ENCODE results near the gene MICU1.
"Not testable (repeated sequence)": the region's sequence is repeated elsewhere in the genome, so short reads cannot be mapped to it uniquely, and the experiment has no call there.

Gene MICU1

DNA sequence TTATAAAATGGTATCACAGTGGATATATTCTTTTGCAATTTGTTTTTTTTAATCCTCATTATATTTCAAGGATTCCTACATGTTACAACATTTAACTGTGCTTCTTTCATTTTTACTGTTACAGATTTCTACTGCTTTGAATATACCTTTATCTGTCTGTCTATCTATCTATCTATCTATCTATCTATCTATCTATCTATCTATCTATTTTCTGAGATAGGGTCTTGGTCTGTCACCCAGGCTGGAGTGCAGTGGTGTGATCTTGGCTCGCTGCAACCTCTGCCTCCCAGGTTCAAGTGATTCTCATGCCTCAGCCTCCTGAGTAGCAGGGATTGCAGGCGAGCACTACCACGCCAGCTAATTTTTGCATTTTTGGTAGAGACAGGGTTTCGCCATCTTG, 194.9 kb downstream of the MICU1 start:
- not testable (repeated sequence) for DNase-seq

DNA sequence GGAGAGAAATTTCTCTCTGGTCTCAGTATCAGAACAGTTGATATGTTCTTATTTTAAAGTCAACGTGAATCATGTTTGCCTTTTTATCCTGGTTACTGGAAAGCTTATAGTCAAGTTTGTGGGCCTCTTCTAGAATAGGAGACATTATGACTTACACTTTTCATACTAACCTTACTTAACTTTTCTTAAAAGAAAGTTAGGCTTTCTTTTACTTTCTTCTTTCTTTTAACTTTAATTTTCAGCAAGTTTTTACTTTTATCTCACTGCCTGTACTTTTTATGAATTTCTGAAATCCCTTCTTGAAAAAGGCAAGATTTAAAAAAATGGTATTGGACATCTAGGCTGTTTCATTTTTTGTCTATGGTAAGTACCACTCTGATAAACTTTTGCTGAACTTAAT, 195.9 kb downstream of the MICU1 start:
- no peak for DNase-seq

DNA sequence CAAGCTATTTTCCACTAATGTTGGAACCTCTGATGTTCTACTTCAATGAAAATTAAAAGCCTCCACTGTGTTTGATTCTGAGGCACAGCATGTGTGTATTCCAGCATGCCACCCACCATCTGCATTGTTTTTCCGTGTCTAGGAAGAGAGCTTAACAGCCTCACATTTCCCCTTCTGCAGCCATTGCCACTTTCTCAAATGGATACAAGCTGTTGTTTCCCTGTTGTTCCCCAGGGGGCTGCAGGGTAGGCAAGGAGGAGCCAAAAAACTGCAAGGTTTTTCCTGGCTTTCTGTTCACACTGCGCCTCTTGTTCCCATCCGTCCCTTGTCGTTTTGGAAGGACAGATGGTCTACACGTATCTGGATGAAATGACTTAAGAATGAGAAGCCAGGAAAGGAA, 198.9 kb downstream of the MICU1 start:
- DNase-seq, result no peak

DNA sequence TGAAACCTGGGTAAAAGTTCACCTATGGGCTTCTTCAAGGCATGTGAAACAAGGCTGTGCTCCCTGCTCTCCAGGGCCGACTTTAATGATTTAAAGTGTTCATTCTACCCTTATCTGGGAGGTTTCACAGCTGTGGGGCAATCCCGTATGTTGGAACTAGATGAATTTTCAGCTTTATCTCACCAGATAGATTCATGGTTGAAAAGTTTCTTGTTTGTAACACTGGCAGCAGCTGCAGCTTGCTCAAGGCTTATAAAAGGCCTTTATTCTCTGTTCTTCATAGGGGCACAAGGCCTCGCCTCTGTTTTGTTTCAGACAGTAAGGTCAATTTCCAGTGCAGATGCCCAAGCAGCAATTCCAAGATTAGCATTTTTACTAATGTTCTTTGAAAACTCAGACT, 200.7 kb downstream of the MICU1 start:
- DNase-seq, result no peak

DNA sequence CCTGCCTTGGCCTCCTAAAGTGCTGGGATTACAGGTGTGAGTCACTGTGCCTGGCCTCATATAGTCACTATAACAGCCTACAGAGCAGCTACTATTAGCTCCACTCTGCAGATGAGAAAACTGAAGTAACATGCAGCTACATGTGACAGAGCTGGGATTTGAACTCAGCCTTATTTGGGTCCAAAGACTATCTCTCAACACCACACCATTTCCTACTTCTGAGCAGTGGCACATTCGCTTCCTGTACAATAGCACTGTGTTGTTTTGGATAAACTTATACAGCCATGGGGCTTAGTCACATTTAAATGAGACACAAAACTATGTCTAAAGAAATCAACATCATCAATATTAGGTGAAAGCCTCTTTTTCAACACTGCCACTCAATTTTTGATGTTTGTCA, 201.3 kb downstream of the MICU1 start:
- DNase-seq, result no peak

DNA sequence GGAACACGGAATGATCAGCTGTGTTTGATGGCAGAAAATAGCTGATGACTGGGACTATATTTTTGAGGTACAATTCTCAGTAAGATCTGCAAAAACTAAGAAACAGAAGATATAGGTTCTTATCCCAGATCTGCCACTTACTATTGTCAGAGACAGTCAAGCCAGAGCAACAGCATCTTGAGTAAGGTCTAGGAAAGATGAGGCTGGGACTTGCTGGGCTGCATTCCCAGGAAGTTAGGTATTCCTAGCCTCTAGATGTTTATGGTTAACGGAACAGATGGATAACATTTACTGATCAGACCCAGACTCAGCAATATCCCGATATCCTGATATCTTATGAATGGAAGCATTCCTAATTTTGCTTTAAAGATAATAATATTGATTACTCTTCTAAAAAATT, 202.5 kb downstream of the MICU1 start:
- no peak for DNase-seq

DNA sequence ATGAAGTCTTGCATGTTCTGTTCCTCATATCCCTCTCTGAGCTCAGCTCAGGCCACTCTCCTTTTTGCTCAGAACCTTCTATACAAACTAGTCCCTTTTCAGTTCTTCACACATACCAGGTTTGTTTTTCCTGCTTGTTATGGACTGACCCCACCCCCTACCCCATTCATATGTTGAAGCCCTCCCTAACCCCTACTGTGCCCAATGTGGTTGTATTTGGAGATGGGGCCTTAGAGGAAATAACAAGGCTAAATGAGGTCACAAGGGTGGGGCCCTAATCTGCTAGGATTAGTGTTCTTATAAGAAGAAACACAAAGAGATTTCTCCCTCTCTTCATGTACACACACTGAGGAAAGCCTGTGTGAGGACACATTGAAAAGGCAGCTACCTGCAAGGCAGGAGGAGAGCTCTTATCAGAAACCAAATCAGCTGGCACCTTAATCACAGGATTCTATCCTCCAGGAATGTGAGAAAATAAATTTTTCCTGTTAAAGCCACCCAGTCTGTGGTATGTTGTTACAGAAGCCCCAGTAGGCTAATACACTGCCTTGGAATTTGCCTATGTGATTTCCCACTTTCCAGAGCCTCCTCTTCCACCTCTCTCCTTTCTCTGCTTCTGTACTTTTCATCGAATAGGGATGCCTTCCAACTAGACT, 203.9 kb downstream of the MICU1 start:
- no peak for DNase-seq

DNA sequence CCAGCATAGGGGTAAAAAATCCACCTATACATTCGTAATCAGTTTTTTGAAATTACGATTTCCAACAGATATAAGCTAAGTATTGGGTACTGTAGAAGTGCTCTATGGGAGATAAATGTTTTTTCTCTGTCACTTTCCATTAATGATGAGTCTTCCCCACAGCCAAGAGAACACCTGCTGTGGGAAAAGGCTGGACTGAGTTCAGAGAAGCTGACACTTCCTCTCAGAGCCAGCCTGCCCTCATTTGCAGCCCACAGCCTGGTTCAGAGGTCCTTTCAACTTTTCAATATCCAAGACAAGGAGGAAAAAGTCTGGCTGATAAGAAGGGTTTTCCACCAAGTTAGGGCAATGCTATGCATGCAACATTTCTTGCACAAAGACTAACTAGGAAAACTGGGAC, 206.6 kb downstream of the MICU1 start:
- DNase-seq, result no peak

DNA sequence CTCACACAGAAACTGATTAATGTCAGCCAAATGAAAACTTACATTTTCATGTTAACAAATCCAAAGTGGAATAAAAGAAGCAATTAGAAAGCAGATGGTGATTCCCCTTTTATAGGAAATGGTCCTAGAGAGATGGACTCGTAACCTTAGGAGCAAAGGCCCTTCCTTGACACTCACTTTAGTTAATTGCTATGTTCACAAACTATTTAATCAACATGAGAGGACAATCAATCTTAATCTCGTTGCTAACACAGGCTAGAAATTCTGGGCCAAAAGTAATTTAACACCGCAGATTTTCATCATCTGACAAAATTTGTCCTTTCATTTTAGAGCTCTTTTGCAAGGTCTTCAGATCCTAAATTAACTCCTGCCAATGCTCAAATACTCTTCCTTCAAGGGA, 207.2 kb downstream of the MICU1 start:
- DNase-seq, result no peak

DNA sequence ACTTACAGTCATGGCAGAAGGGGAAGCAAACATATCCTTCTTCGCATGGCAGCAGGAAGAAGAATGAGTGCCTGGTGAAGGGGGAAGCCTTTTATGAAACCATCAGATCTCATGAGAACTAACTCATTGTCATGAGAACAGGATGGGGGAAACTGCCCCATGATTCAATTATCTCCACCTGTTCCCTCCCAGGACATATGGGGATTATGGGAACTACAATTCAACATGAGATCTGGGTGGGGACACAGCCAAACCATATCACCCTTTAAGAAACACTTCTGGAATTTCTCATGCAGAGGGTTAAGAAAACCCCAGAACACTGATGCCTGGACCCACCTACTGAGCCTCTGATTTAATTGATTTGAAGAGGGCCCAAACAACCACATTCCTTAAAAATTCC, 207.9 kb downstream of the MICU1 start:
- no peak for DNase-seq

DNA sequence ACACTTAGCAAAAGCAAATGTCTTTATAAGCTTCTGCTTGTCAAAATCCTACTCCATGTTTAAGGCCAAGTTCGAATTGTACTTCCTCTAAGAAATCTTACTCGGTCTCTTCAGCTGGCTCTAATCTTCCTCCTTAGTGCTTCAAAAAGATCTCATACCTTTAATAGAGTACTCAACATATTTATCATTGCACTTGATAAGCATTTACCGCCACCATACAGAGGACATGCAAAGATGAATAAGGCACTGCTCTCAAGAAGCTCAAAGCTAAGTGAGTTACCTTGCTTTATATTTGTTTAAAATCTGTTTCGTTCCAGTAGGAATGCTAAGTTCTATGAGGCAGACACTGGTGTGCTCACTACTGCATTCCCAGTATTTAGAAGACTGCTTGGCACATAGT, 209.2 kb downstream of the MICU1 start:
- no peak for DNase-seq

DNA sequence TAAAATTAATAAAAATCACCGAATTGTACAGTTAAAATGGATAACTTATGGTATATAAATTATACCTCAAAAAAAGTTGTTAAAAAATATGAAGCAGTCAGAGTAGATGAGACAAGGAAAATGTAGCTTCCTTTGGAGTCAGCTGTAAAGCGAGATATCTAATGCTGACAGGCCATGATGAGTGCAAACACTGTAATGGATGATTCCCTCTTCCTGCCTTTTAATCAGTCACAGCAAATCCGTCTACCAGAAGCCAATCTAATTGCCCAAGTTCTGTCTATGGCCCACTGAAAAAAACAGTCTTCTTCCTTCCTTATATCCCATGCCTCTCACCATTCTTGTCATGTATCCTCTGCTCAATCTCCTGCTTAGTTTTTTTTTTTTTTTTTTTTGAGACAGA, 211.2 kb downstream of the MICU1 start:
- no peak for DNase-seq

DNA sequence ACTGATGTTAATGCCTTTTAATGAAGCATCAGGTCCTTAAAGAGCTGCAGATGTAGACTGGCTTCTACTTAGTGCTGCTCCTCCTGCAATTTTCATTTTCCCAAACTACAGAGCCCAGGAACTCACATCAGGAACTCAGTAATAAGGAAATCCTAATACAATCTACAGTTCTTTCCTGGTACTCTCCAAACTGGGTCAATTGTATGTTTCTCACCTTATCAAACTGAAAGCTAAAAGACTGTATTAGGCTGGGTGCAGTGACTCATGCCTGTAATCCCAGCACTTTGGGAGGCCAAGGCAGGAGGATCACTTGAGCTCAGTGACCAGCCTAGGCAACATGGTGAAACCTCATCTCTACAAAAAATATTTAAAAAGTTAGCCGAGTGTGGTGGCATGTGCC, 216.7 kb downstream of the MICU1 start:
- no peak for DNase-seq

DNA sequence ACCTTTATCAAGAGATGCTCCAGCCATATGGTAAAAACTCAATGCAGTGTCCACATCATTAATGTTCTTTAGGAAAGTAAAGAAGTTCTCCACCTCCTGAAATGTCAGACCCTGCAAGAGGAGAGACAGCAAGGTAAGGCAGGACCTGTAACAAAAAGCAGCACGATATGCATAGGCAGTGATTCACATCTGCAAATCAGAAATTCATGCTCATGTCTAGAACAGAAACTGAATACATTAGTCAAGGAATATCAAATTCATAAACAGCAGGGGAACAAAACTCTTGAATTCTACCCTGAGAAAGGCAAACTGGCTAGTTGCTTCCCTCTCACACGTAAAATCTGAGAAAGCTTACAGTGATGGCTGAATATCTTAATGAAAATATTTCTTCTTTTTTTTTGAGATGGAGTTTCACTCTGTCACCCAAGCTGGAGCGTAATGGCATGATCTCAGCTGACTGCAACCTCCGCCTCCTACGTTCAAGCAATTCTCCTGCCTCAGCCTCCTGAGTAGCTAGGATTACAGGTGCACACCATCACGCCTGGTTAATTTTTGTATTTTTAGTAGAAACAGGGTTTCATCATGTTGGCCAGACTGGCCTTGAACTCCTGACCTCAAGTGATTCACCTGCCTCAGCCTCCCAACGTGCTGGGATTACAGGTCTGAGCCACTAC, 217.8 kb downstream of the MICU1 start:
- DNase-seq, result no peak

DNA sequence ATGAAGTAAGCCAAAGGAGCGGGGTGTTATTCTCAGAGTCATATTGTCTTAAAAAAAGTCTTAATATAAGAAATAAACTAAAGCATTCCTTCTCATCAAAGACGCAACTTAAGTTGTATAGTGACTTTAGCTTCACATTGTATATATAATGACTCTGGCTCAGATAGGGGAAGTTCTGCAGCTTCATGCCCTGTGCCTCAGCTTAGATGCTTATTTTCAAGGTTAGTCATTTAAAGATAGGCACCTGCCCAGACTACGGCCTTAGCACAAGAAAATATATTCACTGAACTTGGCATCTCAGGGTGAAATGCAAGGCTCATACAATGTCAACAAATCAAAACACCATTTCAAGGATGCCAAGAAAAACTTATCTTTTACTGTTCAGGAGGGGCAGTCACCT, 218.4 kb downstream of the MICU1 start:
- no peak for DNase-seq

DNA sequence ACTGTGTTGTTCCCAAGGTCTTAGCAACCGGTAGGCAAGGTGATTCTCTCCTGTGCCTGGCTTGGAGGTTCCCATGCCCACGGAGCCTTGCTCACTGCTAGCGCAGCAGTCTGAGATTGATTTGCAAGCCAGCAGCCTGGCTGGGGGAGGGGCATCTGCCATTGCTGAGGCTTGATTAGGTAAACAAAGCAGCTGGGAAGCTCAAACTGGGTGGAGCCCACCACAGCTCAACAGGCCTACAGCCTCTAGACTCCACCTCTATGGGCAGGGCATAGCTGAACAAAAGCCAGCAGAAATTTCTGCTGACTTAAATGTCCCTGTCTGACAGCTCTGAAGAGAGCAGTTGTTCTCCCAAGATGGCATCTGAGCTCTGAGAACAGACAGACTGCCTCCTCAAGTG, 230.3 kb downstream of the MICU1 start:
- not testable (repeated sequence) for DNase-seq

DNA sequence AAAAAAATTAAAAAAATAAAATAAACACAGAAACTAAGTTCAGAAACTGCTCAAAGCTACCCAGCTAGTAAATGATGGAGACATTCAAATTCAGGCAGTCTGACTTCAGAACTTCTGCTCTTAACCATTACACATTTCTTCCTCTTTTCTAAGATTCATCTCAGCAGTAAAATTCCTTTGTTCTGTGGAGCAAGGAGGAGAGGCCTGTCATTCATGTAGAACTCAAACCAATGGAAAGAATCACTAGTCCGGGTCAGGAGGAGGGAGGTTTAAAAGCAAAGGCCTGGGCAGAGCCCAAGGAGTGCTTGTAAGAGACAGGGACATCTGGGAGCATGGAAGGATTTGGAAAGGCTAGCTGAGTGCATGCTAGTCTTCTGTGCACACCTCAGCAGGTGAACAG, 233.3 kb downstream of the MICU1 start:
- DNase-seq, result no peak

DNA sequence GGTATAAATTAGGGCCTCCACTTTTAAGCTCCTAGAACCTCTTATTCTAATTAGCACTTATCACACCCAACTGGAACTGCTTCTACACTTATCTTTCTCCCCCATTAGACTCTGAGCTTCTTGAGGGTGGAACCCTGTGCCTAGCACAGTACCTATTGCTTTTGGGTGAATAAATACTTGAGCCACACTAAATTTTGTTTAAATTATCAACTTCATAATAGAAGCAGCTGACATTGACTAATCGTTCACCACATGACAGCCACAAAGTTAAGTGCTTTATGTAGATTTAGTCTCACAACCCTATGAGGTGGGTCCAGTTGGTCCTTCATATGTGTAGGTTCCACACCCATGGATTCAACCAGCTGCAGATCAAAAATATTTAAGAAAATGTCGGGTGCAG, 235.1 kb downstream of the MICU1 start:
- no peak for DNase-seq

DNA sequence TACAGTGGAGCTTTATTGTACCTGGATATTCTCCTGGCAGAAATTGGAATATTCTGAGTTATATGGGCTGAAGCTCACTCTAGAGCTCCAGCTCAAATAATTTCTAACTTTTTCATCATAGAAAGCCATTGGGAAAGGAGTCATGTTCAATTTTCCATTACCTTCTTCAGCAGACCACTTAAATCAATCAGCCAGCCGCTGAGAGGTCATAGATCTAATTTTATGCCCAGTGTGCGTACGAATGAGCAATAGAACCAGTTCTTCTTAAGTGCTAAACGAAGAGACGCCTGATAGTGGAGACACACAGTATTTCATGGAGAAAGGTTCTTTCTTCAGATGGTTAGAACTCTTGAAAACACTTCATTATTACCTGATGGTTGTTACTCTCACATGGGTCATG, 236.2 kb downstream of the MICU1 start:
- no peak for DNase-seq

DNA sequence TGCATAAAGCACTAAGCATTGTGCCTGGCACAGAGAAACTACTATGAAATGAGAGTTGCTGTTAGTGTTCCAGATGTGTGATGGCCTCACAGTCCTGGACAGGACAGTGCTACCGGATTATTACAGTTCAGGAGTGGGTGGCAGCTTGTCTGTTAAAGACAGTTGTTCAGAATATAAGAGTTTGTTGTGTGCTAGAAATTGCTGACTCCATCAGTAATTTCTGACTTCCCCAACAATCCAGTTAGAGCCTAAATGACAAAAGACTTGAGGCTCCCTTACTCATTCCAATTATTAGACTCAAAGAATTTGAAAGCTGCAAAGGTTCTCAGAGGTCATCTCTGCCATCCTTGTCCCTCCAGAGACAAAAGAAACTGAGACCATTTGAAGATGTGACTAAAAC, 236.9 kb downstream of the MICU1 start:
- no peak for DNase-seq

DNA sequence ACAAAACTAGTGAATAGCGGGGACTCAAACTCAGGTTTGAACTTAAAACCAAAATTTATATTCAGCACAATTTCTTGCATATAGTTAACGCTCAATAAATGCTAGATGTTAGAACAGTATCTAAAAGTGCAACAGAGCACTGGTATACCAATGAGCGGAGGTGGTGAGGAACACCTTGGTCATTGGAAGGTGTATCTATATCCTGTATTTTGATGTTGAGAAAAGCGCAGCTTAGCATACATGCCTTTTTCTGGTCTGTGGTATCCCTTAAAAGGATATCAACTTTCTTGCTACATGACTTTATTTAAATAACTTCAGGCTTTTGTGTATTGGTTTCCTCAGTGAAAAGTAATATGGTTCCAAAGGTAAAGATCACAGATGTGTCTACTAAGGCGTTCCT, 237.8 kb downstream of the MICU1 start:
- DNase-seq, result no peak

DNA sequence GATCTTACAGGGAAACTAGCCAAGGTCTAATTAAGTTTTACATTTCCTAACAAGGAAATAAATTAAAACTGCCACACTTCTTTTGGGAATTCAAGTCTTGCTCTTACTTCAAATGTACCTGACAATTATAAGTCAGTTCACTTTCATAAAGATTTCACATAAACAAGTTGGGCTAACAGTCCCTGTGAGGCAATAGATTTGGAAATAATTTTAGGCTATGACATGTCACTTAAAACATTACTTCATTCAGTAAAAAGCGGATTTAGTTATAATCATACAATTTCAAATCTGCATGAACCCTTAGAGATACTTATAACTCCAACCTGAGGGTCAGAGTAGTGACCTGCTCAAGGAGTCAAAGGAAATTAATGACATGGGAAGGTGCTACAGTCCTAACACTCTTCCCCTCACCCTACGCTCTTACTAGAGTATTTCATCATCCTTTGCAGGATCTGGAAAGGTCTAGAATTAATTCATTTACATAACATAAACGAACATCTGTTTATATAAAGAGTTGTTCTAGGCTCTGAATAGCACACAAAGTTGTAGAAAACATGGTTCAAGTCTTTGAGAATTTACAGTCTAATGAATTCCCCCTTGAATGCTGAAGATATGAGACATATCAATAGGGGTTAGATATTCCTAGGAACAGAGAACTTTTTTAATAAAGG, 238.8 kb downstream of the MICU1 start:
- no peak for DNase-seq

DNA sequence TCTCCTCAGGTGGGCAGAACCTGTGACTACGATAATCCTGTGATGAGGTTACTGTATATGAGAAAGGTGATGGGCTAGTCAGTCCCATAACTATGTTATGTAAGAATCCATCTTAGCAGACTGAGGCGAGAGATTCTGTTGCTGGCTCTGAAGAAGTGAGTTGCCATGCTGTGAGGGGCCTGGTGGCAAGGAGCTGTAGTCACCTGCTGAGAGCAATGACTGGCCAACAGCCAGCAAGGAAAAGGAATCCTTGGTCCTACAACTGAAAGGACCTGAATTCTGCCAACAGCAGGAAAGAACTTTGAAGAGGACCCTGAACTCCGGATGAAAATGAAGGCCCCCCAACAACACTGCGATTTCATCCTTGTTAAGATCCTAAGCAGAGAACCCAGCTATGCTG, 240.2 kb downstream of the MICU1 start:
- no peak for DNase-seq

DNA sequence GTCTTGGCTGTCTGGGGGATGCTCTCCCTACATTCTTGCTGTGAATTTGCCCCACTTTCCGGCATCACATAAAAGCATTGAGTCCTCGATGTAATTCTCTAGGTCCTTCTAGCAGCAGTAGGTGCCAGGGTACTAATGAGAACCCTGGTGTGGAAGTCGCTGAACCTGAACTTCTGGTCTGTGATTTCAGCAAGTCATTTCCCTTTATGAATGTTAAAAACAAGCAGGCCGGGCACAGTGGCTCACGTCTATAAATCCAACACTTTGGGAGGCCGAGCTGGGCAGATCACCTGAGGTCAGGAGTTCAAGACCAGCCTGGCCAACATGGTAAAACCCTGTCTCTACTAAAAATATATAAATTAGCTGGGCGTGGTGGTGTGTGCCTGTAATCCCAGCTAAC, 240.9 kb downstream of the MICU1 start:
- DNase-seq, result not testable (repeated sequence)

DNA sequence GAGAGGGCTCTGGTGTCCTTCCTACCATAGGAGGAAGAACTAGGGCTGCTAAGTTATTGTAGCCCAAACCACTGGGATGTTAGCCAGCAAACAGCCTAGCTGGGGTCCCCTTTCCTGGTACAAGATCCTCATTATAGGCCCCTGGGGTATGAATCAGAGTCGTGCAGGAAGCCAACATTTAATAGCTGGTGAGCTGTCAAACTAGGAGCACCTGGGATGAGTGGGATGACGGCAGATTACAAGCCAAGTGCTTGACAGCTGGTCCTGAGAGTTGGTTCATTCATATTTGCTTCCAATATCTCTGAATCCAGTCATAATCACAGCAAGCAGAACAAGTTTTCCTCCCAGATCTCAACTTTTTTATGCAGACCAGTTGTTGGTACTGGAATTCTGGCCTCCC, 246.1 kb downstream of the MICU1 start:
- no peak for DNase-seq
